Fibroblast of pulmonary artery (primary cell): ENCODE results near the gene TRIO.
A peak's percentile ranks its signal among the peaks of the same experiment; 100 is the strongest.

ENCODE experiments used
- DNase-seq: peaks from one replicate; pipeline ENCODE4 v3.0.0-alpha.2; 2010; ENCODE audit warnings: low read depth
- H3K4me3 ChIP-seq: replicated peaks from 2 replicates; pipeline ENCODE4 v1.5.1; 2011; ENCODE audit warnings: low read depth, mild to moderate bottlenecking, control low read depth, low read length, moderate library complexity
- CTCF ChIP-seq: IDR thresholded peaks from 2 replicates; pipeline ENCODE4 v1.5.1; 2011; ENCODE audit warnings: mild to moderate bottlenecking, control low read depth, low read length, inconsistent platforms; ENCODE audit errors: missing control alignments

The TRIO gene

GRCh38 chr5:14165375-14166106 lies 22.4 kb downstream of the TRIO start:
- peak; percentile 82 for DNase-seq
- H3K4me3 ChIP-seq, result no peak overlapping the region
- no peak for TF ChIP-seq CTCF

GRCh38 chr5:14166437-14166836 lies 23.3 kb downstream of the TRIO start:
- no peak for DNase-seq
- no peak for TF ChIP-seq CTCF
- H3K4me3 ChIP-seq, result no peak overlapping the region

GRCh38 chr5:14167211-14167845 lies 24.2 kb downstream of the TRIO start:
- no peak for TF ChIP-seq CTCF
- peak; percentile 46 for DNase-seq
- H3K4me3 ChIP-seq, result no peak overlapping the region

GRCh38 chr5:14168144-14168792 lies 25.1 kb downstream of the TRIO start:
- no peak for TF ChIP-seq CTCF
- DNase-seq, result no peak
- no peak overlapping the region for H3K4me3 ChIP-seq

GRCh38 chr5:14168793-14169262 lies 25.7 kb downstream of the TRIO start:
- no peak overlapping the region for H3K4me3 ChIP-seq
- TF ChIP-seq CTCF, result no peak
- no peak for DNase-seq

GRCh38 chr5:14171046-14171445 lies 27.9 kb downstream of the TRIO start:
- H3K4me3 ChIP-seq, result no peak overlapping the region
- DNase-seq, result no peak
- TF ChIP-seq CTCF, result no peak
